GM23338 (cell line): ENCODE measurements around the gene ZNF174. TPM values are rescaled to one million over a fixed set of nuclear protein-coding genes. Genes with fewer than 3 reads are reported as not detected.
A peak's percentile ranks its signal among the peaks of the same experiment; 100 is the strongest.

ENCODE experiments used
- ATAC-seq: fragments of 200-7000 bp; cut with Tn5 transposase; 3 replicates; pipeline ENCODE4 v1.9.1; 2020
- DNase-seq: peaks from one replicate; pipeline ENCODE4 v3.0.0-alpha.2; 2015; ENCODE audit warnings: low spot score
- H2AFZ ChIP-seq: fragments of 200-600 bp; sonication (generic); 2 replicates; pipeline ENCODE4 v1.8.0; 2016; ENCODE audit warnings: antibody characterized with exemption, mild to moderate bottlenecking, moderate library complexity
- H3F3A ChIP-seq: fragments of 200-600 bp; sonication (generic); replicated peaks from 2 replicates; pipeline ENCODE4 v1.8.0; 2017; ENCODE audit warnings: antibody characterized with exemption, mixed run types, low read depth
- H3K27ac ChIP-seq: fragments of 200-600 bp; sonication (generic); 2 replicates; pipeline ENCODE4 v1.6.1; 2016; ENCODE audit warnings: low read depth
- H3K27me3 ChIP-seq: fragments of 200-600 bp; sonication (generic); 2 replicates; pipeline ENCODE4 v1.8.0; 2016; ENCODE audit warnings: mild to moderate bottlenecking, mixed run types, moderate library complexity; ENCODE audit not compliant: insufficient read depth
- H3K36me3 ChIP-seq: fragments of 200-600 bp; sonication (generic); 2 replicates; pipeline ENCODE4 v1.8.0; 2016; ENCODE audit warnings: mild to moderate bottlenecking; ENCODE audit not compliant: insufficient read depth
- H3K4me1 ChIP-seq: fragments of 200-600 bp; sonication (generic); 2 replicates; pipeline ENCODE4 v1.8.0; 2016; ENCODE audit warnings: mild to moderate bottlenecking, moderate library complexity; ENCODE audit not compliant: insufficient read depth
- H3K4me2 ChIP-seq: fragments of 200-600 bp; sonication (generic); 2 replicates; pipeline ENCODE4 v1.7.1; 2017; ENCODE audit warnings: mixed run types
- H3K4me3 ChIP-seq: fragments of 200-600 bp; sonication (generic); 2 replicates; pipeline ENCODE4 v1.6.1; 2016; ENCODE audit warnings: mixed run types
- H3K79me2 ChIP-seq: fragments of 200-600 bp; sonication (generic); replicated peaks from 2 replicates; pipeline ENCODE4 v1.8.0; 2017; ENCODE audit warnings: mild to moderate bottlenecking; ENCODE audit not compliant: insufficient read depth
- H3K9me2 ChIP-seq: fragments of 200-600 bp; sonication (generic); 2 replicates; pipeline ENCODE4 v1.8.0; 2017; ENCODE audit not compliant: insufficient read depth
- H4K20me1 ChIP-seq: fragments of 200-600 bp; sonication (generic); replicated peaks from 2 replicates; pipeline ENCODE4 v1.8.0; 2017; ENCODE audit warnings: mild to moderate bottlenecking; ENCODE audit not compliant: insufficient read depth
- H3K27ac Mint-ChIP-seq: 2 replicates; pipeline ENCODE4 v1.8.0; 2020; ENCODE audit warnings: inconsistent platforms, mild to moderate bottlenecking, moderate library complexity, mixed read lengths
- H3K27me3 Mint-ChIP-seq: 3 replicates; pipeline ENCODE4 v1.8.0; 2022; ENCODE audit warnings: low read depth, mild to moderate bottlenecking, moderate library complexity, mixed read lengths, inconsistent platforms; ENCODE audit not compliant: insufficient read depth, poor library complexity
- H3K36me3 Mint-ChIP-seq: 3 replicates; pipeline ENCODE4 v1.8.0; 2021; ENCODE audit warnings: low read depth, mild to moderate bottlenecking, inconsistent platforms, moderate library complexity, mixed read lengths
- H3K4me1 Mint-ChIP-seq: 3 replicates; pipeline ENCODE4 v1.8.0; 2020; ENCODE audit warnings: mild to moderate bottlenecking, inconsistent platforms, mixed read lengths
- H3K4me3 Mint-ChIP-seq: 3 replicates; pipeline ENCODE4 v1.8.0; 2021; ENCODE audit warnings: moderate library complexity, mild to moderate bottlenecking, inconsistent platforms, mixed read lengths
- H3K9me3 Mint-ChIP-seq: 3 replicates; pipeline ENCODE4 v1.8.0; 2020; ENCODE audit warnings: moderate library complexity, mild to moderate bottlenecking, inconsistent platforms, mixed read lengths
- CREB1 ChIP-seq: fragments of 250-450 bp; sonication (Bioruptor Pico); IDR thresholded peaks from 2 replicates; pipeline ENCODE4 v1.5.0; 2020; ENCODE audit warnings: low read depth, mild to moderate bottlenecking, moderate library complexity
- CTCF ChIP-seq, 2 experiments: fragments of 200-600 bp in 1 of 2; sonication (generic) in 1 of 2; conservative IDR thresholded peaks; 2 replicates each; pipeline versions ENCODE4 v1.5.1 to v1.6.1; 2016 to 2017; ENCODE audit warnings: antibody characterized with exemption in 2 of 2, low read depth in 2 of 2, mild to moderate bottlenecking in 2 of 2, moderate library complexity in 1 of 2
- ETS1 ChIP-seq: IDR thresholded peaks from 2 replicates; pipeline ENCODE4 v1.6.1; 2016; ENCODE audit warnings: antibody characterized with exemption
- NANOG ChIP-seq: IDR thresholded peaks from 2 replicates; pipeline ENCODE4 v1.6.1; 2016; ENCODE audit warnings: antibody characterized with exemption, borderline replicate concordance
- STAT1 ChIP-seq: IDR thresholded peaks from one replicate; pipeline ENCODE4 v1.6.1; 2016; ENCODE audit warnings: antibody characterized with exemption; ENCODE audit not compliant: unreplicated experiment
- ZNF462 ChIP-seq: fragments of 250-450 bp; sonication (Bioruptor Pico); IDR thresholded peaks from 2 replicates; pipeline ENCODE4 v1.5.0; 2020; ENCODE audit warnings: mild to moderate bottlenecking, moderate library complexity
- polyA plus RNA-seq: library from polyadenylated mRNA; unstranded; fragments of >200 nt; fragmentation: Nextera tagmentation; extraction: Ambion mirVana; gene quantifications from 2 replicates; pipeline ENCODE4 v1.2.1, GENCODE V29; 2016
- total RNA-seq: library from RNA; depleted of rRNA; stranded (reverse); fragments of >200 nt; shearing (Covaris generic); gene quantifications from 2 replicates; pipeline ENCODE4 v1.2.3, GENCODE V29; 2014

Gene ZNF174
- total and polyA plus RNA-seq, 2 experiments from 2014 or later = 9.0 to 13.2 TPM

DNA sequence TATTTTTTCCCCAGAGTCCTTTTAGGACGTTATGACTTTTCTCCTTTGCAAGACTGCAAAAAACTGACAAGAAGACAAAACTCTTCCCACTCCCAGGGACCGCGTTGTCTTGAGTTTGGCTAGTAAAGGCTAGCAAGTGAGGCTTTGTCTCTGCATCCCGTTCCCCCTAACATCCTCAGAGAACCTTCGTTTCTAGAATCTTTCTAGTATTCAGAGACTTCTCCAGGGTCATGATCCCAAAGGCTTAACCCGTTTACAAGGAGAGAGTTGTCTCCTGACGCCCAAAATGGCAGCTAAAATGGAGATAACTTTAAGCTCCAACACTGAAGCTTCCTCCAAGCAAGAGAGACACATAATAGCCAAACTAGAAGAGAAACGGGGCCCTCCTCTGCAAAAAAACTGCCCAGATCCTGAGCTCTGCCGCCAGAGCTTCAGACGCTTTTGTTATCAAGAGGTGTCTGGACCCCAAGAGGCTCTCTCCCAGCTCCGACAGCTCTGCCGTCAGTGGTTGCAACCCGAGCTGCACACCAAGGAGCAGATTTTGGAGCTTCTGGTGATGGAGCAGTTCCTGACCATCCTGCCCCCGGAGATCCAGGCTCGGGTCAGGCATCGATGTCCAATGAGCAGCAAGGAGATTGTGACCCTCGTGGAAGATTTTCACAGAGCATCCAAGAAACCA is 843 bp downstream of the ZNF174 start:
- H3K36me3 Mint-ChIP-seq = peaks cover 66% of the 10 kb centered on the region

More for the DNA sequence above, 843 bp downstream of the ZNF174 start:
- peak; percentile 7 for ATAC-seq
- H3K27ac ChIP-seq = no peak overlapping the region
- H3K4me2 ChIP-seq = peak overlapping the region; percentile 90
- no peaks in the 10 kb centered on the region; the same call in 1 of the 2 replicates for H3K4me1 ChIP-seq
- H4K20me1 ChIP-seq = no peaks in the 10 kb centered on the region; the same call in 1 of the 2 replicates
- H3K4me3 ChIP-seq = peak overlapping the region; percentile 89
- H3K9me3 Mint-ChIP-seq = peaks cover 42% of the 10 kb centered on the region
- peaks cover 10% of the 10 kb centered on the region for H3K27me3 Mint-ChIP-seq
- peaks cover 7% of the 10 kb centered on the region for H3K4me1 Mint-ChIP-seq
- H2AFZ ChIP-seq = peak overlapping the region; percentile 96
- H3K36me3 ChIP-seq = peaks cover 23% of the 10 kb centered on the region
- H3K79me2 ChIP-seq = peaks cover 37% of the 10 kb centered on the region
- peaks cover 4% of the 10 kb centered on the region; the same call in 1 of the 2 replicates for H3K9me2 ChIP-seq
- no peaks in the 10 kb centered on the region for H3K27me3 ChIP-seq
- H3K4me3 Mint-ChIP-seq = peak overlapping the region; percentile 98
- no peak for TF ChIP-seq NANOG
- TF ChIP-seq ZNF462 (CRISPR knock-in tag) = 0 out of 2 replicates have a peak, but pooled peaks have one; percentile 15
- TF ChIP-seq ETS1 = no peak
- TF ChIP-seq CREB1 (CRISPR knock-in tag) = no peak
- no peak for TF ChIP-seq CTCF (conservative IDR thresholded peaks at IDR 0.05; ENCODE audit: low read depth in 2 of 2)
- no peak for TF ChIP-seq STAT1
- DNase-seq = peak; percentile 51
- H3F3A ChIP-seq = peaks cover 4% of the 10 kb centered on the region; the same call in 1 of the 2 replicates
- H3K27ac Mint-ChIP-seq = peak overlapping the region; percentile 78; the same call in 1 of the 2 replicates
